IPS DF 4.7 (cell line): ENCODE measurements around the gene SMARCC2.

Experiments
- DNase-seq: peaks from one replicate; pipeline ENCODE4 v3.0.0-alpha.2; 2013; ENCODE audit warnings: low spot score; ENCODE audit errors: extremely low read depth

SMARCC2 gene

GRCh38 chr12:56189099-56189917, at the start of gene SMARCC2:
SMARCC2 (minus strand) TSS chr12:56189483; CDS start chr12:56189461, 22 bp downstream.
- peak; percentile 78 for DNase-seq

GRCh38 chr12:56237552-56237951, 48.3 kb upstream of the SMARCC2 start:
- DNase-seq: no peak

DNA sequence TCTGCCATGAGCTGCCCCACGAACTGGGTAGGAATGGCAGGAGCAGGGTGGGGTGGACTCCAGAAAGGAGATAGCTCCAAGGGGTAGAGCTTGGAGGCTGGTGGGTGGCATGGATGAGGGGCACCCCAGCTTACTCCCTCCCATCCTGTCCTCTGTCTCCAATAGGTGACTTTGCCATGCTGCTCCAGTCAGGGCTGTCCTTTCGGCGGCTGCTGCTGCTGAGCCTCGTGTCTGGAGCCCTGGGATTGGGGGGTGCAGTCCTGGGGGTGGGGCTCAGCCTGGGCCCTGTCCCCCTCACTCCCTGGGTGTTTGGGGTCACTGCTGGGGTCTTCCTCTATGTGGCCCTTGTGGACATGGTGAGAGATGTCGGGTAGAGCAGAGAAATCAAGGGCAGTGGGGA, 47.7 kb upstream of the SMARCC2 start:
- DNase-seq: no peak

DNA sequence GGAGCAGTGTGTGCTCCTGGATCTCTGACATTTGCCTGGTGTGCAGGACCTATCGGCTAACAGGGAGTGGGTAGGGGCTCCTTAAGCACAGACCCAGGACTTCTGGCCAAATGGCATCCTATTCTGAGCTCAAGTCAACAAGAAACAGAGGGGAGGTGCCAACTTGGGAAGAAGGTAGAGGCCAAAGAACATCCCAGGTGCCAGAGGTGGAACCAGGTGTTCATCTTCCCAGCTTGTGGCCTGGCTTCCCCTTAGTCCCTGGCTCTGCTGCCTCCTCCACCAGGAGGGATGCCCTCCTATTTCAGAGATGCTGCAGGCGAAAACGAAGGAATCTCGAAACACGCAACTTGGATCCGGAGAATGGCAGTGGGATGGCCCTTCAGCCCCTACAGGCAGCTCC, 46.8 kb upstream of the SMARCC2 start:
- no peak for DNase-seq

DNA sequence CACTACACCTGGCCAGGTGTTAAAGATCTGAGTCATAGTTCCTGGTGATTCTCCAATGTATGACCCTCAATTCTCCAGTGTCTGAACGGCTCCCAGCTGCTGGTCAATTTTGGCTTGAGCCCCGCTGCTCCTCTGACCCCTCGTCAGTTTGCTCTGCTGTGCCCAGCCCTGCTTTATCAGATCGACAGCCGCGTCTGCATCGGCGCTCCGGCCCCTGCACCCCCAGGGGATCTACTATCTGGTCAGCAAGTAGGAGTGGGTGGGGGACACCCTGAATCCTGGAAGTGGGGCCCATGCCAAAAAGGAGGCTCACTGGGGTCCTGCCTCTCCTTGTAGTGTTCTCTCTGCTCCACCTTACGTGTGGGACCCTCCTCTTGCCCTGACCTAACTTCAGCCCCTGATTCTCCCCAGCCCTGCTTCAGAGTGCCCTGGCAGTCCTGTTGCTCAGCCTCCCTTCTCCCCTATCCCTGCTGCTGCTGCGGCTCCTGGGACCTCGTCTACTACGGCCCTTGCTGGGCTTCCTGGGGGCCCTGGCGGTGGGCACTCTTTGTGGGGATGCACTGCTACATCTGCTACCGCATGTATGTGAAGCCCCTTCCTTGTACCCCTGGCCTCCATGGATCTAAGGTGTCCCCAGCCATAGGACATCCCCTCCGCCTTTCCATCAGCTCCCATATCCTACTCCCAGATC, 45.6 kb upstream of the SMARCC2 start:
- no peak for DNase-seq

DNA sequence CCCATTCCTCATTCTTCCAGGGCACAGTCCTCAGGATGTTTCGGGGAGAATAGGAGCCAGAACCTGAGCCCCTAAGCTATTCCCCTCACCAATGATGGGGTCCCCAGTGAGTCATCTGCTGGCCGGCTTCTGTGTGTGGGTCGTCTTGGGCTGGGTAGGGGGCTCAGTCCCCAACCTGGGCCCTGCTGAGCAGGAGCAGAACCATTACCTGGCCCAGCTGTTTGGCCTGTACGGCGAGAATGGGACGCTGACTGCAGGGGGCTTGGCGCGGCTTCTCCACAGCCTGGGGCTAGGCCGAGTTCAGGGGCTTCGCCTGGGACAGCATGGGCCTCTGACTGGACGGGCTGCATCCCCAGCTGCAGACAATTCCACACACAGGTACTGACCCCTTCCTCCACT, 41.9 kb upstream of the SMARCC2 start:
- DNase-seq: no peak

DNA sequence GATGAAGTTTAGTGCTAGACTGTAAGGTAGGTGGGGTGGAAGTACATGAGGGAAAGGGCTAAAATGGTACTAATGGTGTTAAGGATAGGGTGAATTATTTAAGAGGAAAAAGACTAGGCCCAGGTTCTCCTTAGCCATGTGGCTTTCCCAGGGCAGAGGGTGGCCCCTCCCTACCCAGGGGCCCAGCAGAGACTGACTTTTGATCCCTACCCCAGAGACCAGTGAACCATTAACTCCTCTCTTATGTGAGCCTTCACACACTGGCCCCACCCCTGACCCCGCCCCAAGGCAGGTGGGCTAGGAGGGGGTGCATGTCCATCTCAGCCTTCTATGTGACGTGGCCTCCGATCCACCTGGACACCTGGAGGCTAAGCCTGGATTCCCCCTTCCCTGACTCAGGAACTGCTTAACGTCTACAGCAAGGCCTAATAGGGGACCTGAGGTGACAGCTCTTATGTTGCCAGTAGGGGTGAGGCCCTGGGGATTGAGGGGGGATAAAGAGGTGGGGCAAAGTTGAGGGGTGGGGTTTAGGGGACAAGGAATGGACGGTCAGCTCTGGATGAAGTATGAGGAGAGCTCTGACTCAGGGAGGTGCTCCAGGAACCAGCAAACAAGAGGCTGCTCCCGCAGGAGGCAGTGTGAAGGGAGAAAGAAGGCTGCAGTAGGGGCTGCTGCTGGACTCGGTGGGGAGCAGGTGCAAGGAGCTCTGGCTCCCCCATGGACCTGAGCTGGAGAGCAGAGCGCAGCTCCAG, 41.3 kb upstream of the SMARCC2 start:
- no peak for DNase-seq

GRCh38 chr12:56229916-56230431, 40.7 kb upstream of the SMARCC2 start, which contains the start of gene SLC39A5:
SLC39A5 (plus strand) TSS chr12:56230051; CDS start chr12:56231275, 1,224 bp downstream.
- no peak for DNase-seq

GRCh38 chr12:56229082-56229481, 39.8 kb upstream of the SMARCC2 start:
- DNase-seq: no peak

DNA sequence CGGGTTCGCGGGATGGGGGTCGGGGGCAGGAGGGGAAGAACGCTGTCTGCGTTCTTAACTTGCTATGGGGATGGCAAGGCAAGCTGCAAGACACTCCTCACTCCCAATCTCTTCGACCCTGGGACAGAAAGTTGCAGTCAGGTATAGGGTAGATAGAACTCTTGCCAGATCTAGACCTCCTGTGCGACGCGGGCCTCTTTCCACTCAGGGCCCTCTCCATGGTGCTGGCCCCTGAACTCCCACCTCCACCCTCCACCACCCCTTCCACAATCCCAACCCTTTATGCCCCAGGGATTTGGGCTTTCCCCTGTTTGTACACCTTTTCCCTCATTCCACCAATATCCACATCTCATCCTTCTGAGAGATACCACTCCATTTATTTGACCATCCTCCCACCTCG, 35.7 kb upstream of the SMARCC2 start:
- no peak for DNase-seq

DNA sequence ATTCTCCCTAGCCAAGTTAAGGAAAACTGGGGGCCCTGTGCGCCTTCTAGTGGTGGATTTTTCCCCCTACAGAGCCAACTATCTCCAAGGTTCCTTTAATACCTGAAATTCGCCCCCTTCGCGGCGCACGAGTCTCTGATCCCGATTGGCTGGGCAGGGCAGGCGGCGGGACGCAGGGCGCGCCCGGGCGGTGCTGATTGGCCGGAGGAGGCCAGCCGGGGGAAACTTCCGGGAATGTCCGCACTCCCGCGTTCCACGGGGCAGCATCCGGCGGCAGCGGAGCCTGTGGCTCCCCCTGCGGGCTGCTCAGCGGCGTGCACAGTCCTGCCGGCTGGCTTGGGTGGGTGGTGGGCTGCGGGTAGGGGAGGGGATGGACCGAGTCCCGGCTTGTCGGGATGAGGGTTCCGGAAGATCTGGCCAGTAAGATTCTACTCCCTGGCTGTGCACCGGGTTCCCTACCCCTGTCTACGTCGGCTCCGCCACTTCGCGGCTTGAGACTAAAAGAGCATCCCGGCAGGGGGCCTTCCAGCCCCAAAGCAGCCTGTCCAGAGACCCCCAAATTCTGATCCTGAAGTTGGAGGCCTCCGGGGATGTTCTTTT, 34.9 kb upstream of the SMARCC2 start, which contains the start of gene NABP2:
TSS of gene NABP2 (plus strand) at position 241 of the 600 bp plus-strand sequence. CDS start 515 bp downstream, outside the sequence.
- DNase-seq: peak; percentile 99

- no peak for DNase-seq
These were observed 34.4 kb upstream of the SMARCC2 start for GRCh38 chr12:56223571-56224101.

DNA sequence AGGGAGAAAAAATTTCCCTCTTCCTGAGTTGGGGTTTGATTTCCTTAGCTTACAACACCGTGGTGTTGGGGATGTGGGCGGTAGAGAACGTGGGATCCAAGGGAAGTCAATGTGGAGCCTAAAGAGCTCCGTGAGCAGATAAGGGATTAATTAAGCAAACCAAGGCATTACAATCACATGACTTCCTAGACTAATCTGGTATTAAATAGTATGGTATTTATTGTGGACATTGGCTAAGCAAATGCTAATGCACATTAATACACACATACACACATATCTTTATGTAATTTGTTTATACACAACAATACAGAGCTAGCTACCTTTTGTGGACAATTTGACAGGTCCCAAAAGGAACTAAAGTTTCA, 33.2 kb upstream of the SMARCC2 start:
- DNase-seq: no peak

GRCh38 chr12:56221757-56222530, 32.7 kb upstream of the SMARCC2 start, which contains the start of gene RNF41:
RNF41 (minus strand) TSS chr12:56221922; CDS start chr12:56214047, 7,875 bp downstream.
- DNase-seq: peak; percentile 95

- DNase-seq: no peak
These were observed 32.0 kb upstream of the SMARCC2 start for GRCh38 chr12:56221232-56221756.

- no peak for DNase-seq
These were observed 31.4 kb upstream of the SMARCC2 start for GRCh38 chr12:56220611-56221231.

DNA sequence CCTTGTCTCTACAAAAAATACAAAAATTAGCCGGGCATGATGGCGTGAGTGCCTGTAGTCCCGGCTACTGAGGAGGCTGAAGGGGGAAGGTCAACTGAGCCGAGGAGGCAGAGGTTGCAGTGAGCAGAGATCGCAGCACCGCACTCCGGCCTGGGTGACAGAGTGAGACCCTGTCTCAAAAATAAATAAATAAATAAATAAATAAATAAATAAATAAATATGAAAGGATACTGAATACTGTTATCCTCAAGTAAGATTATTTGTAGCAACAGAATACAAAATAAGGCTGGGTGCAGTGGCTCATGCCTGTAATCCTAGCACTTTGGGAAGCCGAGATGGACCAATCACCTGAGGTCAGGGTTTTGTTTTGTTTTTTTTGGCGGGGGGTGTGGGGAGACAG, 30.6 kb upstream of the SMARCC2 start:
- no peak for DNase-seq

GRCh38 chr12:56216461-56216860, 27.2 kb upstream of the SMARCC2 start:
- DNase-seq: no peak

DNA sequence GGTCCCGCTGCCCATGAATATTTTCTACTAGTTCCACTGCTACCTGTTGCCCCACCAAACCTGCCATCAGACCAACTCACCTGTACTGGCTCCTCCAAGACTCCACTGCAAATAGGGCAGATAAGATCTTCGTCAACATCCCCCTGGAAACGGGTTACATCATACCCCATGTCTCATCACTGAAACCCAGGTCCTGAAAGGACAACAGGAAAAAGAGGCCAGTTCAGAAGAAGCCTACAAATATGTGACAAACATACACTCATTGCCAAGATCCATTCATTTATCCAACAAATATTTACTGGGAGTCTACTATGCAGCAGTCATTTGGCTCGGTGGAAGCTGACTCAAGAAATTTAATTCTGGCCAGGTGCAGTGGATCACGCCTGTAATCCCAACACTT, 24.6 kb upstream of the SMARCC2 start:
- no peak for DNase-seq
